Measurements from ENCODE around the gene VAV2. TPM values are rescaled to one million over a fixed set of nuclear protein-coding genes. Genes with fewer than 3 reads are reported as not detected.
"Not testable (repeated sequence)": the region's sequence is repeated elsewhere in the genome, so short reads cannot be mapped to it uniquely, and the experiment has no call there.

Gene VAV2
- total and polyA plus RNA-seq, 2 donors: 9.8 to 13.7 TPM

GRCh38 chr9:133995012-133995896 is 3.1 kb upstream of the VAV2 start:
- WGBS: 71% methylated on average over 17 of the region's 17 CpGs
- no peak overlapping the region for H3K4me3 ChIP-seq (ENCODE audit: low read depth, low read length)
- no peaks in the 10 kb centered on the region for H3K36me3 ChIP-seq (ENCODE audit: insufficient read depth)
- no peaks in the 10 kb centered on the region for H3K4me1 ChIP-seq (ENCODE audit: insufficient read depth)
- DNase-seq (ENCODE audit: extremely low spot score): no peak
- H3K27ac ChIP-seq (ENCODE audit: low read depth): no peak overlapping the region

- no peak for DNase-seq (ENCODE audit: extremely low spot score)
- 6% methylated on average over 11 of the region's 11 CpGs for WGBS
- H3K4me1 ChIP-seq (ENCODE audit: insufficient read depth): no peaks in the 10 kb centered on the region
- H3K4me3 ChIP-seq (ENCODE audit: low read depth, low read length): no peak overlapping the region
- H3K36me3 ChIP-seq (ENCODE audit: insufficient read depth): no peaks in the 10 kb centered on the region
- H3K27ac ChIP-seq (ENCODE audit: low read depth): no peak overlapping the region
These were observed 2.4 kb upstream of the VAV2 start for GRCh38 chr9:133994353-133995011.

- Histone ChIP-seq H3K36me3 (ENCODE audit: insufficient read depth) (no peaks in the 10 kb centered on the region), H3K27ac (ENCODE audit: low read depth) (no peak overlapping the region), H3K4me3 (ENCODE audit: low read depth, low read length) (peak overlapping the region; percentile 11), H3K4me1 (ENCODE audit: insufficient read depth) (no peaks in the 10 kb centered on the region)
- WGBS: 50% methylated on average over 16 of the region's 16 CpGs
- DNase-seq (ENCODE audit: extremely low spot score): no peak
These were observed 1.6 kb upstream of the VAV2 start for GRCh38 chr9:133993635-133994253.

DNA sequence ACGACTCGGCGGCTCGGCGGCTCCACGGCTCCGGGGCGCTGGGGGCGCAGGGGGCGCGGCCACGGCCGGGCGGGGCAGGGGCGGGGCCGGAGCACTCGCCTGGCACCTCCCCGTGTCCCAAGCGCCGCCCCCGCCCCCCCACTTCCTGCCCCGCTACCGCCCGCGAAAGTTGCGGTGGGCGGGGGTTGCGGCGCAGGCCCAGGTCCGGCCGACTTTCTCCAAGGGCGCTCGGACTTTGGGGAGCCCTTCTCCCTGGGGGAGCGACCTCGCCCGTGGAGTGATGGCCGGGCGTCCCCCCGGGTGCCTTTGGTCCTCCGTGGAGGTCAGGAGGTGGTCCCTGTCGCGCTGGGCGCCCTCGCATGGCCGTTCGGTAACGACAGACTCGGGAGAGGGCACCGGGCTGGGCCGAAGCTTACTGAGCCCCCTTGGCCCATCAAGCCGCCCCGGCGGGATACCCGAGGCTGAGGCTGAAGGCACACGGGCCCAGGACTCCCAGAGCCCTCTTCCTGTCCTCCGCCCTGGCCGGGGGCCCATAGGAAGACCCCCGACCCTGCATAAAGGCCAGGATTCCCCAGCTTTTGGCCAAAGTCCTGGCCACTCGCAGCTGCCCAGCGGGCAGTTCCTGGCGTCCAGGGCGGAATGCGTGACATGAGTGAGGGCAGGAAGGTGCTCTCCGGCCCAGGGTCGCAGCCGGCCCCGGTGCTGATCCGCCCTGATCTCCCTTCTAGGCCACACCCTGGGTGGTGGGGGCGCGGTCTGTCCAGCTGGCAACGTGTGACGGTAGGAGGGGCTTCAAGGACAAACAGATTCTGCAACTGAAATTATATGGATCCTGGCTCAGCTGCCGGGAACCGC is 883 bp upstream of the VAV2 start:
- H3K4me1 ChIP-seq (ENCODE audit: insufficient read depth): no peaks in the 10 kb centered on the region
- WGBS: under 1% methylated on average over 74 of the region's 74 CpGs

GRCh38 chr9:133991214-133991921 is 756 bp downstream of the VAV2 start:
- 2% methylated on average over 81 of the region's 82 CpGs for WGBS
- Histone ChIP-seq H3K36me3 (ENCODE audit: insufficient read depth) (no peaks in the 10 kb centered on the region), H3K4me1 (ENCODE audit: insufficient read depth) (no peaks in the 10 kb centered on the region), H3K27ac (ENCODE audit: low read depth) (peak overlapping the region; percentile 60), H3K4me3 (ENCODE audit: low read depth, low read length) (peak overlapping the region; percentile 78)
- DNase-seq (ENCODE audit: extremely low spot score): no peak

More for the DNA sequence above, 883 bp upstream of the VAV2 start:
- no peaks in the 10 kb centered on the region for H3K36me3 ChIP-seq (ENCODE audit: insufficient read depth)
- peak overlapping the region; percentile 86 for H3K27ac ChIP-seq (ENCODE audit: low read depth)
- H3K4me3 ChIP-seq (ENCODE audit: low read depth, low read length): peak overlapping the region; percentile 78
- DNase-seq (ENCODE audit: extremely low spot score): peak; percentile 59

DNA sequence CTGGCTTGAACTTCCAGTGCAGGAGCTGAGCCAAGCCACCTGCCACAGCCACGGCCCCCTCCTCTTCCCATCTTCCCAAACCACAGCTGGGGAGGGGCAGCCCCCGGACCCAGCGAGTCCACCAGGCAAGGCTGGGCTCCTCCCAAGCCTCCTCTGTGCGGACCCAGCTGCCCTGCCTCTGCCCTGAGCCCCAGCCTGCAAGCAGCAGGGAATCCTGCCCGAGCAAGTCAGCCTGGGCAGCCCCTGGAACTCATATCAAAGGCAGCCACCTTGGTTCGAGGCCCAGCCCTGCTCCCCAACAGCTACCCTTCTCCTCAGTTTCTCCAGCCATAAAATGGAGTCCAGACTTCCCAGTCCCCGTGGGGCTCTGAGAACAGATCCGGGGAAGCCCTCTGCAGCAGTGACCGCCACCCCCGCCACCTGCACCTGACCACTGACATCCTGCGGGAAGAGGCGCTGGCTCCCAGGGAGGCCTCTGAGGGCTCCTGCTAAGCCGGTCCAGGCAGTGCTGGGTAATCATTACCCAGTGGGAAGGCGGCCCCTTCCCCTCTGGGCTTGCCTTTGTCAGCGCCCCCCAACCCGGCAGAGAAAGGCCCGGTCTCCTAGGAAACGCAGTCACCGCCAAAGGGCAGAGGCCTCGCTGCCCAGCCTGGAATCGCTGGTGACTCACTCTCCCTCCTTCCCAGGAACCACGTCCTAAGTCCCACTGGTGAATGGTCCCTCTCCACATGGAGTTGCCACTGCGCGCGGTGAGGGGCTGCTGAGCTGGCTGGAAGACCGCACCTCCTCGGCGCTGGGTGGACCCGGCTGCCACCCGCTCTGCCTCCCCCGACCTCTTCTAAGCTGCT is 1.5 kb downstream of the VAV2 start:
- WGBS: 36% methylated on average over 31 of the region's 31 CpGs
- Histone ChIP-seq H3K4me1 (ENCODE audit: insufficient read depth) (no peaks in the 10 kb centered on the region), H3K27ac (ENCODE audit: low read depth) (peak overlapping the region; percentile 60), H3K36me3 (ENCODE audit: insufficient read depth) (no peaks in the 10 kb centered on the region), H3K4me3 (ENCODE audit: low read depth, low read length) (peak overlapping the region; percentile 78)
- DNase-seq (ENCODE audit: extremely low spot score): no peak

GRCh38 chr9:133989625-133990365 is 2.3 kb downstream of the VAV2 start:
- 82% methylated on average over 24 of the region's 24 CpGs for WGBS
- H3K27ac ChIP-seq (ENCODE audit: low read depth): no peak overlapping the region

DNA sequence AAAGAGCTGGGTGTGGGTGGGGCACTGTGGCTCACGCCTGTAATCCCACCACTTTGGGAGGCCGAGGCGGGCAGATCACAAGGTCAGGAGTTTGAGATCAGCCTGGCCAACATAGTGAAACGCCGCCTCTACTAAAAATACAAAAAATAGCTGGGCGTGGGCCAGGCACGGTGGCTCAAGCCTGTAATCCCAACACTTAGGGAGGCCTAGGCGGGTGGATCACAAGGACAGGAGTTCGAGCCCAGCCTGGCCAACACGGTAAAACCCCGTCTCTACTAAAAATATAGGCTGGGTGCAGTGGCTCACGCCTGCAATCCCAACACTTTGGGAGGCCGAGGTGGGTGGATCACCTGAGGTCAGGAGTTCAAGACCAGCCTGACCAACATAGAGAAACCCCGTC is 3.4 kb downstream of the VAV2 start:
- H3K4me3 ChIP-seq (ENCODE audit: low read depth, low read length); H3K27ac ChIP-seq (ENCODE audit: low read depth); H3K4me1 ChIP-seq (ENCODE audit: insufficient read depth); H3K36me3 ChIP-seq (ENCODE audit: insufficient read depth); DNase-seq (ENCODE audit: extremely low spot score): not testable (repeated sequence)
- 82% methylated on average over 14 of the region's 14 CpGs for WGBS

More at GRCh38 chr9:133989625-133990365, 2.3 kb downstream of the VAV2 start:
- no peak overlapping the region for H3K4me3 ChIP-seq (ENCODE audit: low read depth, low read length)
- no peaks in the 10 kb centered on the region for H3K4me1 ChIP-seq (ENCODE audit: insufficient read depth)
- no peak for DNase-seq (ENCODE audit: extremely low spot score)
- no peaks in the 10 kb centered on the region for H3K36me3 ChIP-seq (ENCODE audit: insufficient read depth)

- 85% methylated on average over 16 of the region's 16 CpGs for WGBS
- Histone ChIP-seq H3K4me1 (ENCODE audit: insufficient read depth) (no peaks in the 10 kb centered on the region), H3K4me3 (ENCODE audit: low read depth, low read length) (no peak overlapping the region), H3K27ac (ENCODE audit: low read depth) (no peak overlapping the region), H3K36me3 (ENCODE audit: insufficient read depth) (no peaks in the 10 kb centered on the region)
- DNase-seq (ENCODE audit: extremely low spot score): no peak
These were observed 4.0 kb downstream of the VAV2 start for GRCh38 chr9:133987946-133988665.

DNA sequence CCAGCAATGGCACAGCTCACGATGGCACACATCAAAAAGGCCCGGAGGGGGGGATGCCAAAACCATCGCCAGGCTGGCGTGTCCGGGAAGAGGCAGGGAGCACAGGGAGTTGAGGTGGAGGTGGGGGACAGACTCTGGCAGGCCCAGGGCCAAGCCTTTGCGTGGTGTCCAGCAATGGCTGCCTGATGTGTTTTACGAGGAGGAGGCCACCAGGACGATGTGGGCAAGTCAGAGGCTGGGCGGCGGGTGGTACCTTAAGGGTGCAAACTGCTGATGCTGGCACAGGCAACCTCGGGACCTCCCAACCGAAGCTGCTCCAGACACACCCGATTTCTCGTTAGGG is 4.7 kb downstream of the VAV2 start:
- no peak overlapping the region for H3K27ac ChIP-seq (ENCODE audit: low read depth)
- H3K4me1 ChIP-seq (ENCODE audit: insufficient read depth): no peaks in the 10 kb centered on the region
- H3K36me3 ChIP-seq (ENCODE audit: insufficient read depth): no peaks in the 10 kb centered on the region
- H3K4me3 ChIP-seq (ENCODE audit: low read depth, low read length): no peak overlapping the region
- WGBS: 87% methylated on average over 14 of the region's 14 CpGs
- DNase-seq (ENCODE audit: extremely low spot score): no peak

DNA sequence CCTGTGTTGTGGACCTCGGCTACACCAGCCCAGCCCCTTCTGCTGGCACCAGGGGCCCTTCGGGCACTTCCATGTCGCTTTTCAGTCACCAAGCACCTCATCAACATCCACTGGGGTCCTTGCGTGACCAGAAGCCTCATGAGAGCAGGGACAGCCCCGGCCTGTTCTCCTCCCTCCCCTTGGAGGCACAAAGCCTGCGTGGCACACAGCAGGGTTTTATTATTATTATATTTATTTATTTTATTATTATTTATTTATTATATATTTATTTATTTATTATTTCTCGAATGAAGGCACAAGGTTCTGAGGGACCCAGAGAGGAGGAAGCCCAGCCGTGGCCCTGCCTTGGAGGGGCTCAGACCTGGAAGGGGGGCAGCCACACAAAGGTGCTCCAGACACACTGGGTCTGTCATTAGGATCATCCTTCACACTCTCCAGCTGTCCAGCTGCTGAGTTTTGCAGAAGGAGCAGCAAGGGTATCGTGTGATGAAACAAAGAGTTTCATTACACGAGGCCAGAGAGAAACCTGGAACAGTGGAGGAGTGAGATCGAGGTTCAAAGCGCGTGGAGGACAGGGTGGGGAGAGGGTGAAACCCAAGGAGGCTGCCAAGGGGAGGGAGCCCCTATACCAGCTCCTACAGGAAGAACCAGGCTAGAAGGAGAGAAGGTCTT is 5.2 kb downstream of the VAV2 start:
- Histone ChIP-seq H3K4me1 (ENCODE audit: insufficient read depth) (no peaks in the 10 kb centered on the region), H3K4me3 (ENCODE audit: low read depth, low read length) (no peak overlapping the region), H3K27ac (ENCODE audit: low read depth) (no peak overlapping the region), H3K36me3 (ENCODE audit: insufficient read depth) (no peaks in the 10 kb centered on the region)
- WGBS: 86% methylated on average over 13 of the region's 13 CpGs
- no peak for DNase-seq (ENCODE audit: extremely low spot score)

Data from urinary bladder (tissue), 4 donors.